ENCODE results near the gene COL23A1. TPM values are rescaled to one million over a fixed set of nuclear protein-coding genes. Genes with fewer than 3 reads are reported as not detected.

Gene COL23A1
- total and polyA plus RNA-seq, 2 donors (not counting 1 experiment from before 2014, with no cell fraction given), result not detected

DNA sequence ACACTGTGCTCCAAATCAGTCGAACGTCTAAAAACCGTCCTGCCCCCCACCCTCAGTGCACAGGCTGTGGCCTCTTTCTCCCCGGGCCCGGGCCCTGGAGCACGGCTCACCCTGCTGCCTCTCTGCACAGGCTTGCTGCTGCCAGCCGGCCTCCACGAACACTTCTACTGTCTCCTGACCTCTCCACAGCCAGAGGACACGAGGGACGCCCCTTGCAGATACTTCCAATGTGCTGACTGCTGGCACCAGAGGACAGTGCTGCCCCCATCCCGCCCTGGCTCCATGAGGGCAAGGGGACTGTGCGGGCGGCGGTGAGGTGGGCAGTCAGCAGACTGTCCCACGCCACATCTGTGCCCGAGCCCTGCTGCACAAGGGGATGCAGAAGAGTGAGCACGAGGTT lies 174.8 kb downstream of the COL23A1 start:
- Histone ChIP-seq H3K36me3 (ENCODE audit: control insufficient read depth, insufficient read depth, low read length) (no peaks in the 10 kb centered on the region), H3K9ac (ENCODE audit: insufficient read depth, low read length) (no peak overlapping the region), H3K4me3 (replicated peaks in 1 of 4; ENCODE audit: control extremely low read depth in 1 of 4, insufficient read depth in 1 of 4, low read depth in 3 of 4, low read length in 4 of 4) (no peak overlapping the region), H3K4me2 (ENCODE audit: extremely low read depth, insufficient read depth, low read length) (no peak overlapping the region), H3K27me3 (ENCODE audit: control insufficient read depth, insufficient read depth, low read length) (no peaks in the 10 kb centered on the region), H3K9me3 (ENCODE audit: control insufficient read depth, insufficient read depth, low read depth, low read length) (no peaks in the 10 kb centered on the region), H4K20me1 (ENCODE audit: control insufficient read depth, extremely low read depth, insufficient read depth, low read length) (no peaks in the 10 kb centered on the region), H3K27ac (ENCODE audit: insufficient read depth, low read length) (no peak overlapping the region), H3K4me1 (ENCODE audit: control insufficient read depth, extremely low read depth, insufficient read depth, low read length) (no peaks in the 10 kb centered on the region), H3K79me2 (ENCODE audit: control insufficient read depth, insufficient read depth, low read length) (no peaks in the 10 kb centered on the region), H2AFZ (ENCODE audit: low read length) (no peak overlapping the region)
- DNase-seq (ENCODE audit: low read depth in 2 of 2), result no peak
- TF ChIP-seq, protein P1, sequence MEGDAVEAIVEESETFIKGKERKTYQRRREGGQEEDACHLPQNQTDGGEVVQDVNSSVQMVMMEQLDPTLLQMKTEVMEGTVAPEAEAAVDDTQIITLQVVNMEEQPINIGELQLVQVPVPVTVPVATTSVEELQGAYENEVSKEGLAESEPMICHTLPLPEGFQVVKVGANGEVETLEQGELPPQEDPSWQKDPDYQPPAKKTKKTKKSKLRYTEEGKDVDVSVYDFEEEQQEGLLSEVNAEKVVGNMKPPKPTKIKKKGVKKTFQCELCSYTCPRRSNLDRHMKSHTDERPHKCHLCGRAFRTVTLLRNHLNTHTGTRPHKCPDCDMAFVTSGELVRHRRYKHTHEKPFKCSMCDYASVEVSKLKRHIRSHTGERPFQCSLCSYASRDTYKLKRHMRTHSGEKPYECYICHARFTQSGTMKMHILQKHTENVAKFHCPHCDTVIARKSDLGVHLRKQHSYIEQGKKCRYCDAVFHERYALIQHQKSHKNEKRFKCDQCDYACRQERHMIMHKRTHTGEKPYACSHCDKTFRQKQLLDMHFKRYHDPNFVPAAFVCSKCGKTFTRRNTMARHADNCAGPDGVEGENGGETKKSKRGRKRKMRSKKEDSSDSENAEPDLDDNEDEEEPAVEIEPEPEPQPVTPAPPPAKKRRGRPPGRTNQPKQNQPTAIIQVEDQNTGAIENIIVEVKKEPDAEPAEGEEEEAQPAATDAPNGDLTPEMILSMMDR (conservative IDR thresholded peaks at IDR 0.05 in 1 of 2, IDR thresholded peaks at IDR 0.05 in 1 of 2; ENCODE audit: low read depth in 1 of 2, low read length in 2 of 2), result no peak
- TF ChIP-seq EZH2 (IDR thresholded peaks at IDR 0.05; ENCODE audit: low read length, missing control alignments), result no peak

- no peaks in the 10 kb centered on the region for H3K4me1 ChIP-seq (ENCODE audit: control insufficient read depth, extremely low read depth, insufficient read depth, low read length)
- no peaks in the 10 kb centered on the region for H3K36me3 ChIP-seq (ENCODE audit: control insufficient read depth, insufficient read depth, low read length)
- H3K27me3 ChIP-seq (ENCODE audit: control insufficient read depth, insufficient read depth, low read length), result no peaks in the 10 kb centered on the region
- DNase-seq (ENCODE audit: low read depth in 2 of 2), result no peak
- no peak overlapping the region for H3K4me3 ChIP-seq (replicated peaks in 1 of 4; ENCODE audit: control extremely low read depth in 1 of 4, insufficient read depth in 1 of 4, low read depth in 3 of 4, low read length in 4 of 4)
- H3K79me2 ChIP-seq (ENCODE audit: control insufficient read depth, insufficient read depth, low read length), result no peaks in the 10 kb centered on the region
- H3K9me3 ChIP-seq (ENCODE audit: control insufficient read depth, insufficient read depth, low read depth, low read length), result no peaks in the 10 kb centered on the region
- no peak overlapping the region for H2AFZ ChIP-seq (ENCODE audit: low read length)
- H4K20me1 ChIP-seq (ENCODE audit: control insufficient read depth, extremely low read depth, insufficient read depth, low read length), result no peaks in the 10 kb centered on the region
- no peak overlapping the region for H3K4me2 ChIP-seq (ENCODE audit: extremely low read depth, insufficient read depth, low read length)
- H3K27ac ChIP-seq (ENCODE audit: insufficient read depth, low read length), result no peak overlapping the region
- H3K9ac ChIP-seq (ENCODE audit: insufficient read depth, low read length), result no peak overlapping the region
- no peak for TF ChIP-seq EZH2 (IDR thresholded peaks at IDR 0.05; ENCODE audit: low read length, missing control alignments)
- TF ChIP-seq, protein P1 (conservative IDR thresholded peaks at IDR 0.05 in 1 of 2, IDR thresholded peaks at IDR 0.05 in 1 of 2; ENCODE audit: low read depth in 1 of 2, low read length in 2 of 2), result no peak
Measured at GRCh38 chr5:178413988-178414387, 176.2 kb downstream of the COL23A1 start.

DNA sequence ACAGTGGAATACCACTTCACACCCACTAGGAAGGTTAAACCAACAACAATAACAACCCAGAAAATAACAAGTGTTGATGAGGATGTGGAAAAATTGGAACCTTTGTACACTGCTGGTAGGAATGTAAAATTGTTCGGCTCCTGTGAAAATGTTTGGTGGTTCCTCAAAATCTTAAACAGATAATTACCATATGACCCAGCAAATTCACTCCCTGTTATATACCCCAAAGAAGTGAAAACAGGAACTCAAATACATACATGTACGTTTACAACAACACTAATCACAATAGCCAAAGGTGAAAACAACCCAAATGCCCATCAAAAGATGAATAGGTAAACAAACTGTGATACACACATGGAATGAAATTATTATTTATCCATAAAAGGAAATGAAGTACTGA lies 179.1 kb downstream of the COL23A1 start:
- H3K27ac ChIP-seq (ENCODE audit: insufficient read depth, low read length), result no peak overlapping the region
- no peaks in the 10 kb centered on the region for H4K20me1 ChIP-seq (ENCODE audit: control insufficient read depth, extremely low read depth, insufficient read depth, low read length)
- no peaks in the 10 kb centered on the region for H3K4me1 ChIP-seq (ENCODE audit: control insufficient read depth, extremely low read depth, insufficient read depth, low read length)
- H3K79me2 ChIP-seq (ENCODE audit: control insufficient read depth, insufficient read depth, low read length), result no peaks in the 10 kb centered on the region
- no peaks in the 10 kb centered on the region for H3K27me3 ChIP-seq (ENCODE audit: control insufficient read depth, insufficient read depth, low read length)
- H3K9ac ChIP-seq (ENCODE audit: insufficient read depth, low read length), result no peak overlapping the region
- H3K4me2 ChIP-seq (ENCODE audit: extremely low read depth, insufficient read depth, low read length), result no peak overlapping the region
- no peaks in the 10 kb centered on the region for H3K36me3 ChIP-seq (ENCODE audit: control insufficient read depth, insufficient read depth, low read length)
- H2AFZ ChIP-seq (ENCODE audit: low read length), result no peak overlapping the region
- H3K4me3 ChIP-seq (replicated peaks in 1 of 4; ENCODE audit: control extremely low read depth in 1 of 4, insufficient read depth in 1 of 4, low read depth in 3 of 4, low read length in 4 of 4), result no peak overlapping the region
- H3K9me3 ChIP-seq (ENCODE audit: control insufficient read depth, insufficient read depth, low read depth, low read length), result no peaks in the 10 kb centered on the region
- TF ChIP-seq, protein P1 (conservative IDR thresholded peaks at IDR 0.05 in 1 of 2, IDR thresholded peaks at IDR 0.05 in 1 of 2; ENCODE audit: low read depth in 1 of 2, low read length in 2 of 2), result no peak
- no peak for TF ChIP-seq EZH2 (IDR thresholded peaks at IDR 0.05; ENCODE audit: low read length, missing control alignments)
- DNase-seq (ENCODE audit: low read depth in 2 of 2), result no peak

All from fibroblast of lung (primary cell).